GM23338 (cell line): ENCODE data around the gene WWOX.

Experiments used
- EZH2 ChIP-seq: fragments of 200-600 bp; sonication (generic); IDR thresholded peaks from one replicate; pipeline ENCODE4 v1.8.0; 2017; ENCODE audit warnings: antibody characterized with exemption, mild to moderate bottlenecking, low read depth; ENCODE audit not compliant: unreplicated experiment
- POLR2AphosphoS5 ChIP-seq: IDR thresholded peaks from 2 replicates; pipeline ENCODE4 v1.6.1; 2016; ENCODE audit warnings: antibody characterized with exemption, low read depth
- TF ChIP-seq, protein P1 (sequence below), 2 experiments: fragments of 200-600 bp in 1 of 2; sonication (generic) in 1 of 2; conservative IDR thresholded peaks; 2 replicates each; pipeline versions ENCODE4 v1.5.1 to v1.6.1; 2016 to 2017; ENCODE audit warnings: antibody characterized with exemption in 2 of 2, low read depth in 2 of 2, mild to moderate bottlenecking in 2 of 2, moderate library complexity in 1 of 2
- TF ChIP-seq, protein P2 (sequence below): IDR thresholded peaks from one replicate; pipeline ENCODE4 v1.6.1; 2018; ENCODE audit warnings: antibody characterized with exemption; ENCODE audit not compliant: unreplicated experiment

DNA sequence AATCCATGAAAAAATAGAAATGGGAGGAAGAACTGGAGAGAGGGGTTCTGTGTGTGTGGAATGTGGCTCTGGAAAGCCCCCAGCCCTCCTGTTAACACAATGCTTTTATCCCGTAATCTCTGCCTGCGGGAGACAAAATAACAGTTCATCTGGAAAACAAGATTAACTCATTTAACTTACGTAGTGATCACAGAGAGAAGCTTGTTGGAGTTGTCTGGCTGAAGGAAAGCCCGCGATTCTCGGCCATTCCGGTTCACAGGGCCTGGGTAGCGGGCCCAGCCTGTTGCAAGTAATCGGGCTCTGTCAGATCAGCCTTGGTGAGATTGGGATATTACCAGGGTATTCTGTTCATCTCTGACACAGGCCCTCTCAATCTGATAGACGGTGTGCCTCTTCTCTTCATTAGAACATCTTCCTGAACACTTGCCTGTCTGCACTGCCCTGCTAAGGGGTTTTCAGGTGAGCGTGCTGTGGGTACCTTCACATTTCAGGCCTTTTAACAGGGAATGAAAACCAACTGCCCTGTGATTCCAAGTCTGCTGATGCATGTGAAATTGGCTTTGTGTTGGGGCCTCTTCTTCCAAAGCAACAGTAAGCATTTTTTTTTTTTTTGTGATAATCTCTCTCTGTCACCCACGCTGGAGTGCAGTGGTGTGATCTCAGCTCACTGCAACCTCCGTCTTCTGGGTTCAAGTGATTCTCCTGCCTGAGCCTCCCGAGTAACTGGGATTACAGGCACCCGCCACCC is 609.9 kb downstream of the WWOX start:
- TF ChIP-seq, protein P1, sequence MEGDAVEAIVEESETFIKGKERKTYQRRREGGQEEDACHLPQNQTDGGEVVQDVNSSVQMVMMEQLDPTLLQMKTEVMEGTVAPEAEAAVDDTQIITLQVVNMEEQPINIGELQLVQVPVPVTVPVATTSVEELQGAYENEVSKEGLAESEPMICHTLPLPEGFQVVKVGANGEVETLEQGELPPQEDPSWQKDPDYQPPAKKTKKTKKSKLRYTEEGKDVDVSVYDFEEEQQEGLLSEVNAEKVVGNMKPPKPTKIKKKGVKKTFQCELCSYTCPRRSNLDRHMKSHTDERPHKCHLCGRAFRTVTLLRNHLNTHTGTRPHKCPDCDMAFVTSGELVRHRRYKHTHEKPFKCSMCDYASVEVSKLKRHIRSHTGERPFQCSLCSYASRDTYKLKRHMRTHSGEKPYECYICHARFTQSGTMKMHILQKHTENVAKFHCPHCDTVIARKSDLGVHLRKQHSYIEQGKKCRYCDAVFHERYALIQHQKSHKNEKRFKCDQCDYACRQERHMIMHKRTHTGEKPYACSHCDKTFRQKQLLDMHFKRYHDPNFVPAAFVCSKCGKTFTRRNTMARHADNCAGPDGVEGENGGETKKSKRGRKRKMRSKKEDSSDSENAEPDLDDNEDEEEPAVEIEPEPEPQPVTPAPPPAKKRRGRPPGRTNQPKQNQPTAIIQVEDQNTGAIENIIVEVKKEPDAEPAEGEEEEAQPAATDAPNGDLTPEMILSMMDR (conservative IDR thresholded peaks at IDR 0.05; ENCODE audit: low read depth in 2 of 2) = no peak
- no peak for TF ChIP-seq EZH2
- TF ChIP-seq, protein P2, sequence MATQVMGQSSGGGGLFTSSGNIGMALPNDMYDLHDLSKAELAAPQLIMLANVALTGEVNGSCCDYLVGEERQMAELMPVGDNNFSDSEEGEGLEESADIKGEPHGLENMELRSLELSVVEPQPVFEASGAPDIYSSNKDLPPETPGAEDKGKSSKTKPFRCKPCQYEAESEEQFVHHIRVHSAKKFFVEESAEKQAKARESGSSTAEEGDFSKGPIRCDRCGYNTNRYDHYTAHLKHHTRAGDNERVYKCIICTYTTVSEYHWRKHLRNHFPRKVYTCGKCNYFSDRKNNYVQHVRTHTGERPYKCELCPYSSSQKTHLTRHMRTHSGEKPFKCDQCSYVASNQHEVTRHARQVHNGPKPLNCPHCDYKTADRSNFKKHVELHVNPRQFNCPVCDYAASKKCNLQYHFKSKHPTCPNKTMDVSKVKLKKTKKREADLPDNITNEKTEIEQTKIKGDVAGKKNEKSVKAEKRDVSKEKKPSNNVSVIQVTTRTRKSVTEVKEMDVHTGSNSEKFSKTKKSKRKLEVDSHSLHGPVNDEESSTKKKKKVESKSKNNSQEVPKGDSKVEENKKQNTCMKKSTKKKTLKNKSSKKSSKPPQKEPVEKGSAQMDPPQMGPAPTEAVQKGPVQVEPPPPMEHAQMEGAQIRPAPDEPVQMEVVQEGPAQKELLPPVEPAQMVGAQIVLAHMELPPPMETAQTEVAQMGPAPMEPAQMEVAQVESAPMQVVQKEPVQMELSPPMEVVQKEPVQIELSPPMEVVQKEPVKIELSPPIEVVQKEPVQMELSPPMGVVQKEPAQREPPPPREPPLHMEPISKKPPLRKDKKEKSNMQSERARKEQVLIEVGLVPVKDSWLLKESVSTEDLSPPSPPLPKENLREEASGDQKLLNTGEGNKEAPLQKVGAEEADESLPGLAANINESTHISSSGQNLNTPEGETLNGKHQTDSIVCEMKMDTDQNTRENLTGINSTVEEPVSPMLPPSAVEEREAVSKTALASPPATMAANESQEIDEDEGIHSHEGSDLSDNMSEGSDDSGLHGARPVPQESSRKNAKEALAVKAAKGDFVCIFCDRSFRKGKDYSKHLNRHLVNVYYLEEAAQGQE = no peak
- TF ChIP-seq POLR2AphosphoS5 = no peak
